MCF 10A (cell line): Measurements from ENCODE around the gene SOX13. TPM values are rescaled to one million over a fixed set of nuclear protein-coding genes. Genes with fewer than 3 reads are reported as not detected.

ENCODE experiments used
- BruUV-seq: library from RNA; stranded (reverse); fragments of 400-500 nt; replicated peaks from 2 replicates; lab custom pipeline; 2021; lab: Mats Ljungman, UMichigan
- CTCF ChIA-PET: fragments of 300-600 bp; sonication (Branson Sonifier 250); formaldehyde crosslinking; extraction: SDS; loops from one replicate; lab custom pipeline; 2021; ENCODE audit warnings: antibody characterized with exemption, inconsistent platforms; lab: Yijun Ruan, JAX
- POLR2A ChIA-PET: fragments of 300-600, 350-650 bp; sonication (Branson Sonifier 250); formaldehyde crosslinking; extraction: SDS; loops from one replicate; lab custom pipeline; 2020; ENCODE audit warnings: antibody characterized with exemption, inconsistent platforms; lab: Yijun Ruan, JAX
- DNase-seq: peaks from one replicate; pipeline ENCODE4 v3.0.0-alpha.2; 2018; ENCODE audit not compliant: unreplicated experiment
- H3K27ac Mint-ChIP-seq: one replicate; pipeline ENCODE4 v1.8.0; 2022; ENCODE audit warnings: mild to moderate bottlenecking, low read depth, mixed read lengths; ENCODE audit not compliant: unreplicated experiment
- H3K27me3 Mint-ChIP-seq: one replicate; pipeline ENCODE4 v1.8.0; 2022; ENCODE audit warnings: mixed read lengths; ENCODE audit not compliant: insufficient read depth, unreplicated experiment
- H3K36me3 Mint-ChIP-seq: one replicate; pipeline ENCODE4 v1.8.0; 2022; ENCODE audit warnings: mild to moderate bottlenecking, moderate library complexity, mixed read lengths; ENCODE audit not compliant: insufficient read depth, unreplicated experiment
- H3K4me1 Mint-ChIP-seq: one replicate; pipeline ENCODE4 v1.8.0; 2022; ENCODE audit warnings: mixed read lengths; ENCODE audit not compliant: insufficient read depth, unreplicated experiment
- H3K4me3 Mint-ChIP-seq: one replicate; pipeline ENCODE4 v1.8.0; 2022; ENCODE audit warnings: mild to moderate bottlenecking, moderate library complexity, mixed read lengths; ENCODE audit not compliant: unreplicated experiment
- H3K9me3 Mint-ChIP-seq: one replicate; pipeline ENCODE4 v1.8.0; 2022; ENCODE audit warnings: mixed read lengths; ENCODE audit not compliant: unreplicated experiment
- CTCF ChIP-seq: fragments of 200-600 bp; IDR thresholded peaks from one replicate; pipeline ENCODE4 v1.8.0; 2022; ENCODE audit warnings: antibody characterized with exemption, mild to moderate bottlenecking; ENCODE audit not compliant: unreplicated experiment
- intact Hi-C: fragments of 100-400 bp; cut with micrococcal nuclease; formaldehyde crosslinking; loops from 2 replicates; pipeline ENCODE4 v1.14.1; 2022
- total RNA-seq: library from RNA; stranded (reverse); gene quantifications from 2 replicates; pipeline ENCODE4 v1.2.3, GENCODE V29; 2022

SOX13 gene
- total RNA-seq, 1 experiment from 2014 or later, result 32.8 TPM

- Mint-ChIP-seq H3K9me3 (no peaks in the 10 kb centered on the region), H3K27ac (no peak overlapping the region), H3K4me3 (no peak overlapping the region), H3K4me1 (peaks cover 46% of the 10 kb centered on the region), H3K36me3 (peaks cover 30% of the 10 kb centered on the region), H3K27me3 (no peaks in the 10 kb centered on the region)
- no TSS peak for BruUV-seq
- no peak for DNase-seq
- no peak for TF ChIP-seq CTCF
- ChIA-PET POLR2A (interaction anchor here (1.2 to 8.3 kb wide), 2 partner anchors 53 to 255 kb away, joined by 4 to 122 read pairs; partner anchors contain the start of gene SOX13), CTCF (interaction anchor here (0.6 to 16.6 kb wide), 4 partner anchors 13 to 268 kb away, joined by 3 to 452 read pairs (median 47); no protein-coding TSS in a partner anchor)
- intact Hi-C loops, result loop anchor here (5.0 to 10.0 kb wide), 4 partner anchors 69 to 784 kb away; partner anchors contain the start of gene ATP2B4
Observed at GRCh38 chr1:204126386-204126785, 53.5 kb downstream of the SOX13 start.

- peaks cover 35% of the 10 kb centered on the region for H3K36me3 Mint-ChIP-seq
- H3K4me1 Mint-ChIP-seq, result peaks cover 52% of the 10 kb centered on the region
- intact Hi-C loops, result loop anchor here (1.0 to 10.0 kb wide), 7 partner anchors 54 to 785 kb away; partner anchors contain the start of genes ATP2B4, SNRPE and SOX13
- CTCF ChIA-PET, result interaction anchor here (0.6 to 16.6 kb wide), 7 partner anchors 12 to 269 kb away, joined by 3 to 452 read pairs (median 59); partner anchors contain the start of genes ETNK2, SNRPE and SOX13
- no peak for DNase-seq
- no peaks in the 10 kb centered on the region for H3K27me3 Mint-ChIP-seq
- no TSS peak for BruUV-seq
- no peaks in the 10 kb centered on the region for H3K9me3 Mint-ChIP-seq
- POLR2A ChIA-PET, result interaction anchor here (1.0 to 8.3 kb wide), 5 partner anchors 10 to 265 kb away, joined by 4 to 174 read pairs (median 38); partner anchors contain the start of genes SNRPE and SOX13
- H3K4me3 Mint-ChIP-seq, result no peak overlapping the region
- no peak for TF ChIP-seq CTCF
- no peak overlapping the region for H3K27ac Mint-ChIP-seq
Observed at GRCh38 chr1:204126956-204127355, 54.0 kb downstream of the SOX13 start.

- CTCF ChIA-PET, result interaction anchor here (0.6 to 16.6 kb wide), 40 partner anchors 11 to 1481 kb away, joined by 3 to 452 read pairs (median 6); partner anchors contain the start of genes ETNK2, SNRPE and SOX13
- TF ChIP-seq CTCF, result peak; percentile 100
- POLR2A ChIA-PET, result interaction anchor here (0.6 to 8.3 kb wide), 9 partner anchors 9 to 300 kb away, joined by 3 to 174 read pairs (median 4); partner anchors contain the start of genes SNRPE and SOX13
- intact Hi-C loops, result loop anchor here (1.0 to 10.0 kb wide), 8 partner anchors 54 to 785 kb away; partner anchors contain the start of genes ATP2B4, SNRPE and SOX13
- BruUV-seq, result no TSS peak
- H3K36me3 Mint-ChIP-seq, result peaks cover 39% of the 10 kb centered on the region
- peak overlapping the region; percentile 63 for H3K27ac Mint-ChIP-seq
- H3K4me3 Mint-ChIP-seq, result no peak overlapping the region
- no peaks in the 10 kb centered on the region for H3K9me3 Mint-ChIP-seq
- peak; percentile 96 for DNase-seq
- no peaks in the 10 kb centered on the region for H3K27me3 Mint-ChIP-seq
- H3K4me1 Mint-ChIP-seq, result peaks cover 55% of the 10 kb centered on the region
Observed at GRCh38 chr1:204127597-204128242, 54.8 kb downstream of the SOX13 start.
